Transverse colon (tissue), 3 donors: ENCODE measurements around the gene GSG1.

Source experiments
- CTCF ChIP-seq, 5 experiments: fragments of 200-600 bp in 3 of 5; fragments of 450-650 bp in 2 of 5; sonication (generic) in 3 of 5; IDR thresholded peaks; 1 replicate in 2 of 5; 2 replicates in 3 of 5; pipeline ENCODE4 v1.5.1; 2016 to 2017; ENCODE audit warnings: antibody characterized with exemption in 5 of 5, inconsistent platforms in 3 of 5, mild to moderate bottlenecking in 2 of 5, moderate library complexity in 1 of 5
- POLR2A ChIP-seq: fragments of 450-650 bp; IDR thresholded peaks from one replicate; pipeline ENCODE4 v1.6.1; 2016; ENCODE audit warnings: antibody characterized with exemption, mild to moderate bottlenecking, moderate library complexity

- no peak for TF ChIP-seq CTCF (IDR thresholded peaks at IDR 0.05)
- no peak for TF ChIP-seq POLR2A
These were observed 30.3 kb downstream of the GSG1 start for GRCh38 chr12:13073173-13073572.
